ENCODE measurements around the gene PTPRJ.

Gene PTPRJ

GRCh38 chr11:48101958-48102357 is 121.6 kb downstream of the PTPRJ start:
- Histone ChIP-seq H3F3A (ENCODE audit: control insufficient read depth, insufficient read depth) (no peaks in the 10 kb centered on the region; the same call in 1 of the 2 replicates), H4K20me1 (ENCODE audit: control insufficient read depth, insufficient read depth, low read depth, low read length) (no peaks in the 10 kb centered on the region), H3K9me3 (ENCODE audit: control insufficient read depth, insufficient read depth, low read length) (no peaks in the 10 kb centered on the region), H3K4me3 (ENCODE audit: low read length) (no peak overlapping the region), H3K27me3 (ENCODE audit: control insufficient read depth, low read length) (0 out of 2 replicates have a peak, but pooled peaks cover 2% of the 10 kb centered on the region), H3K27ac (ENCODE audit: low read depth, low read length) (no peak overlapping the region), H3K4me1 (ENCODE audit: control insufficient read depth, low read length) (peaks cover 17% of the 10 kb centered on the region), H3K4me2 (ENCODE audit: low read length) (no peak overlapping the region), H3K79me2 (ENCODE audit: control insufficient read depth, low read length) (no peaks in the 10 kb centered on the region), H3K9me2 (replicated peaks; ENCODE audit: control insufficient read depth, low read length) (no peaks in the 10 kb centered on the region), H3K36me3 (ENCODE audit: control insufficient read depth, low read length) (no peaks in the 10 kb centered on the region)
- no peak for TF ChIP-seq CTCF (IDR thresholded peaks at IDR 0.05; ENCODE audit: low read depth, low read length, poor library complexity, severe bottlenecking)
- no peak for TF ChIP-seq EZH2phosphoT487 (IDR thresholded peaks at IDR 0.05; ENCODE audit: borderline replicate concordance, low read length)

GRCh38 chr11:48103621-48104567 is 123.5 kb downstream of the PTPRJ start:
- Histone ChIP-seq H3K9me3 (ENCODE audit: control insufficient read depth, insufficient read depth, low read length) (no peaks in the 10 kb centered on the region), H3K27ac (ENCODE audit: low read depth, low read length) (no peak overlapping the region), H3K4me1 (ENCODE audit: control insufficient read depth, low read length) (peaks cover 36% of the 10 kb centered on the region), H3K4me2 (ENCODE audit: low read length) (no peak overlapping the region), H3K4me3 (ENCODE audit: low read length) (no peak overlapping the region), H3K79me2 (ENCODE audit: control insufficient read depth, low read length) (no peaks in the 10 kb centered on the region), H3K36me3 (ENCODE audit: control insufficient read depth, low read length) (no peaks in the 10 kb centered on the region), H3K9me2 (replicated peaks; ENCODE audit: control insufficient read depth, low read length) (no peaks in the 10 kb centered on the region), H3F3A (ENCODE audit: control insufficient read depth, insufficient read depth) (peaks cover 3% of the 10 kb centered on the region; the same call in 1 of the 2 replicates), H3K27me3 (ENCODE audit: control insufficient read depth, low read length) (0 out of 2 replicates have a peak, but pooled peaks cover 2% of the 10 kb centered on the region), H4K20me1 (ENCODE audit: control insufficient read depth, insufficient read depth, low read depth, low read length) (no peaks in the 10 kb centered on the region)
- no peak for TF ChIP-seq CTCF (IDR thresholded peaks at IDR 0.05; ENCODE audit: low read depth, low read length, poor library complexity, severe bottlenecking)
- TF ChIP-seq EZH2phosphoT487 (IDR thresholded peaks at IDR 0.05; ENCODE audit: borderline replicate concordance, low read length): no peak

- peaks cover 3% of the 10 kb centered on the region; the same call in 1 of the 2 replicates for H3F3A ChIP-seq (ENCODE audit: control insufficient read depth, insufficient read depth)
- no peak overlapping the region for H3K27ac ChIP-seq (ENCODE audit: low read depth, low read length)
- no peaks in the 10 kb centered on the region for H4K20me1 ChIP-seq (ENCODE audit: control insufficient read depth, insufficient read depth, low read depth, low read length)
- peaks cover 43% of the 10 kb centered on the region for H3K4me1 ChIP-seq (ENCODE audit: control insufficient read depth, low read length)
- no peaks in the 10 kb centered on the region for H3K9me3 ChIP-seq (ENCODE audit: control insufficient read depth, insufficient read depth, low read length)
- no peak overlapping the region for H3K4me3 ChIP-seq (ENCODE audit: low read length)
- no peaks in the 10 kb centered on the region for H3K36me3 ChIP-seq (ENCODE audit: control insufficient read depth, low read length)
- TF ChIP-seq CTCF (IDR thresholded peaks at IDR 0.05; ENCODE audit: low read depth, low read length, poor library complexity, severe bottlenecking): no peak
- no peak for TF ChIP-seq EZH2phosphoT487 (IDR thresholded peaks at IDR 0.05; ENCODE audit: borderline replicate concordance, low read length)
- H3K79me2 ChIP-seq (ENCODE audit: control insufficient read depth, low read length): no peaks in the 10 kb centered on the region
- 0 out of 2 replicates have a peak, but pooled peaks cover 2% of the 10 kb centered on the region for H3K27me3 ChIP-seq (ENCODE audit: control insufficient read depth, low read length)
- H3K4me2 ChIP-seq (ENCODE audit: low read length): no peak overlapping the region
- no peaks in the 10 kb centered on the region for H3K9me2 ChIP-seq (replicated peaks; ENCODE audit: control insufficient read depth, low read length)
These were observed 124.2 kb downstream of the PTPRJ start for GRCh38 chr11:48104568-48104924.
